Measurements from ENCODE around the gene BARD1.
A peak's percentile ranks its signal among the peaks of the same experiment; 100 is the strongest.

BARD1 gene

DNA sequence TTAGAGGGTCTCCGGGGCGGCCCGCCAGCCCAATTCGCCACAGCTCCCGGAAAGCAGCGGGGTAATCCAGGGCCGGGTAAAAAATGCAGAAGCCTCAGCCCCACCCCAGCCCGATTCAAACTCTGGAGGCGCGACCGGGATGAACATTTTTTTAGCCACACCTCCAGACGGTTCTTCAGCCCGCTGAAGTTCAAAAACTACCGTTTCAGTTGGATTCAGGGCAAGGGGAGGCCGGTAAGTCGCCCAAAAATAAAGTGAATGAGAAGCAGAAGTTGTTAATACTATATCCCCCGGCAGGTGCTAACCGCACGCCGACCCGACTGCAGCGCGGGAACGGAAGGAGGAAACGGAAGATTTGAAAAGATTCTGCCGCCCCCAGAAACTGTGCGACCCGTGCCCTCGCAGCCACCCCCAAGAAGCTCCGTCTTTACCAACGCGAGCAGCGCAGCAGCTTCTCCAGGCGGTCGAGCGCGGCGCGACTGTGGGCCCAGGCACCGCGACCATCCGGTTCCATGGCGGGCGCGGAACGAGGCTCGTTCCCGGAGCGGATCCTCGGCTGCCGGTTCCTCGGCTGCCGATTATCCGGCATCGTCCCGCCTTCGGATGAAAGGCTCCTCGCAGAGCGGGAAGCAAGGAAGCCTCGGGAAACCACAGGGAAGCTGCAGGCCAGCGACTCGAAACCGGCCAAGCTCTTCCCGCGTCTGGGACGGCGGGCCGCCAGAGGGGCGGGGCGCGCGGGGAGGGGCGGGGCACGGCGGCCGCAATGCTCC, at the start of gene BARD1:
TSS of gene BARD1 (minus strand) at position 703 of the 770 bp plus-strand sequence. CDS start at position 589, 114 bp downstream.
- intact Hi-C loops (cut with DNase I; ENCODE audit: low total_unique reads) = no loop called here
- H3K9me3 ChIP-seq = no peaks in the 10 kb centered on the region
- H3K4me1 ChIP-seq = peaks cover 0 to 27% (median 17%) of the 10 kb centered on the region in 4 donors
- no peaks in the 10 kb centered on the region for H3K36me3 ChIP-seq
- H3K4me3 ChIP-seq = peak within 1 kb of the TSS; percentile 85 to 95
- peak; percentile 55 to 76 for DNase-seq
- no peaks in the 10 kb centered on the region for H3K27me3 ChIP-seq
- TF ChIP-seq, protein P1, sequence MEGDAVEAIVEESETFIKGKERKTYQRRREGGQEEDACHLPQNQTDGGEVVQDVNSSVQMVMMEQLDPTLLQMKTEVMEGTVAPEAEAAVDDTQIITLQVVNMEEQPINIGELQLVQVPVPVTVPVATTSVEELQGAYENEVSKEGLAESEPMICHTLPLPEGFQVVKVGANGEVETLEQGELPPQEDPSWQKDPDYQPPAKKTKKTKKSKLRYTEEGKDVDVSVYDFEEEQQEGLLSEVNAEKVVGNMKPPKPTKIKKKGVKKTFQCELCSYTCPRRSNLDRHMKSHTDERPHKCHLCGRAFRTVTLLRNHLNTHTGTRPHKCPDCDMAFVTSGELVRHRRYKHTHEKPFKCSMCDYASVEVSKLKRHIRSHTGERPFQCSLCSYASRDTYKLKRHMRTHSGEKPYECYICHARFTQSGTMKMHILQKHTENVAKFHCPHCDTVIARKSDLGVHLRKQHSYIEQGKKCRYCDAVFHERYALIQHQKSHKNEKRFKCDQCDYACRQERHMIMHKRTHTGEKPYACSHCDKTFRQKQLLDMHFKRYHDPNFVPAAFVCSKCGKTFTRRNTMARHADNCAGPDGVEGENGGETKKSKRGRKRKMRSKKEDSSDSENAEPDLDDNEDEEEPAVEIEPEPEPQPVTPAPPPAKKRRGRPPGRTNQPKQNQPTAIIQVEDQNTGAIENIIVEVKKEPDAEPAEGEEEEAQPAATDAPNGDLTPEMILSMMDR (IDR thresholded peaks at IDR 0.05) = no peak
- H3K27ac ChIP-seq = peak within 1 kb of the TSS; percentile 84

- H3K4me1 ChIP-seq = no peaks in the 10 kb centered on the region
- H3K36me3 ChIP-seq = no peaks in the 10 kb centered on the region
- H3K4me3 ChIP-seq = no peak overlapping the region
- H3K27ac ChIP-seq = no peak overlapping the region
- TF ChIP-seq, protein P1 (IDR thresholded peaks at IDR 0.05) = no peak
- H3K9me3 ChIP-seq = no peaks in the 10 kb centered on the region
- H3K27me3 ChIP-seq = no peaks in the 10 kb centered on the region
- DNase-seq = no peak
- intact Hi-C loops (cut with DNase I; ENCODE audit: low total_unique reads) = no loop called here
Measured at GRCh38 chr2:214856137-214856536, 46.7 kb upstream of the BARD1 start.

- intact Hi-C loops (cut with DNase I; ENCODE audit: low total_unique reads) = no loop called here
- no peaks in the 10 kb centered on the region for H3K36me3 ChIP-seq
- TF ChIP-seq, protein P1 (IDR thresholded peaks at IDR 0.05) = no peak
- no peaks in the 10 kb centered on the region for H3K9me3 ChIP-seq
- no peaks in the 10 kb centered on the region for H3K27me3 ChIP-seq
- H3K4me3 ChIP-seq = no peak overlapping the region
- no peaks in the 10 kb centered on the region for H3K4me1 ChIP-seq
- DNase-seq = no peak
- H3K27ac ChIP-seq = no peak overlapping the region
Measured at GRCh38 chr2:214853906-214854305, 44.4 kb upstream of the BARD1 start.

GRCh38 chr2:214843823-214844222, 34.3 kb upstream of the BARD1 start:
- H3K27ac ChIP-seq = no peak overlapping the region

DNA sequence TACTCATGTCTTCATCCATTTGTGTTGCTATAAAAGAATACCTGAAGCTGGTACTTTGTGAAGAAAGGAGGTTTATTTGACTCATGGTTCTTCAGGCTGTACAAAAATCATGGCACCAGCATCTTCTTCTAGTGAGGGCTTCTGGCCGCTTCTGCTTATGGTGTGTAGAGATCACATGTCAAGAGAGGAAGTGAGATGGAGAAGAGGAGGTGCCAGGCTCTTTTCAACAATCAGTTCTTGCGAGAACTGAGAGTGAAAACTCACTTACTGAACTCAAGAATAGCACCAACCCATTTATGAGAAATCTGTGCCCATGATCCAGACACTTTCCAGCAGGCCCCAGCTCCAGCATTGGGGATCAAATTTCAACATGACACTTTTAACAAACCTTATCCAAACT, 30.0 kb upstream of the BARD1 start:
- H3K36me3 ChIP-seq = no peaks in the 10 kb centered on the region

More at GRCh38 chr2:214843823-214844222, 34.3 kb upstream of the BARD1 start:
- intact Hi-C loops (cut with DNase I; ENCODE audit: low total_unique reads) = no loop called here
- DNase-seq = no peak
- H3K36me3 ChIP-seq = no peaks in the 10 kb centered on the region
- no peak overlapping the region for H3K4me3 ChIP-seq
- peaks cover 0 to 8% (median 0%) of the 10 kb centered on the region in 3 donors for H3K9me3 ChIP-seq
- TF ChIP-seq, protein P1 (IDR thresholded peaks at IDR 0.05) = no peak
- H3K27me3 ChIP-seq = no peaks in the 10 kb centered on the region
- H3K4me1 ChIP-seq = no peaks in the 10 kb centered on the region

More for the DNA sequence above, 30.0 kb upstream of the BARD1 start:
- intact Hi-C loops (cut with DNase I; ENCODE audit: low total_unique reads) = no loop called here
- no peak for DNase-seq
- Histone ChIP-seq H3K4me3 (no peak overlapping the region), H3K27ac (no peak overlapping the region), H3K9me3 (peaks cover 0 to 8% (median 0%) of the 10 kb centered on the region in 3 donors), H3K4me1 (no peaks in the 10 kb centered on the region), H3K27me3 (no peaks in the 10 kb centered on the region)
- TF ChIP-seq, protein P1 (IDR thresholded peaks at IDR 0.05) = no peak
